ENCODE measurements around the gene FMN1. TPM values are rescaled to one million over a fixed set of nuclear protein-coding genes. Genes with fewer than 3 reads are reported as not detected.

Gene FMN1
- total and polyA plus RNA-seq, 2 experiments from 2014 or later, result 0.93 to 2.2 TPM

GRCh38 chr15:33163816-33164215 lies 30.7 kb downstream of the FMN1 start:
- no peak for DNase-seq
- 82 to 88% methylated on average over 3 of the region's 3 CpGs for WGBS, 2 experiments (ENCODE audit: low coverage in 1 of 2, low lambda C conversion rate in 2 of 2, missing lambda C conversion rate in 2 of 2)

GRCh38 chr15:33161209-33161608 lies 33.3 kb downstream of the FMN1 start:
- H3K9me3 ChIP-seq (ENCODE audit: low read depth), result no peaks in the 10 kb centered on the region
- H3K4me1 ChIP-seq (ENCODE audit: insufficient read depth), result no peaks in the 10 kb centered on the region
- in situ Hi-C loops (cut with MboI), result no loop called here
- no peak overlapping the region for H2AFZ ChIP-seq
- H3K4me2 ChIP-seq (ENCODE audit: unreplicated experiment), result no peak overlapping the region
- no peak overlapping the region for H3K27ac ChIP-seq
- H3K9me2 ChIP-seq (ENCODE audit: insufficient read depth), result no peaks in the 10 kb centered on the region
- H3K79me2 ChIP-seq (ENCODE audit: insufficient read depth), result no peaks in the 10 kb centered on the region
- no peaks in the 10 kb centered on the region for H3F3A ChIP-seq (ENCODE audit: insufficient read depth)
- WGBS, 2 experiments (ENCODE audit: low coverage in 1 of 2, low lambda C conversion rate in 2 of 2, missing lambda C conversion rate in 2 of 2), result 76 to 88% methylated on average over 3 of the region's 3 CpGs
- no peak overlapping the region for H3K9ac ChIP-seq
- TF ChIP-seq EZH2phosphoT487 (IDR thresholded peaks at IDR 0.05; ENCODE audit: insufficient read depth, low read depth) (no peak), EZH2 (IDR thresholded peaks at IDR 0.05; ENCODE audit: insufficient read depth, poor library complexity, severe bottlenecking) (no peak)
- H3K36me3 ChIP-seq (ENCODE audit: low read depth), result no peaks in the 10 kb centered on the region
- H3K4me3 ChIP-seq, result no peak overlapping the region
- H4K20me1 ChIP-seq (ENCODE audit: insufficient read depth), result no peaks in the 10 kb centered on the region
- DNase-seq, result no peak
- peaks cover 29% of the 10 kb centered on the region for H3K27me3 ChIP-seq (replicated peaks; ENCODE audit: insufficient read depth)

More at GRCh38 chr15:33163816-33164215, 30.7 kb downstream of the FMN1 start:
- no peak overlapping the region for H3K9ac ChIP-seq
- no peak overlapping the region for H3K4me2 ChIP-seq (ENCODE audit: unreplicated experiment)
- H3K79me2 ChIP-seq (ENCODE audit: insufficient read depth), result no peaks in the 10 kb centered on the region
- H3K27ac ChIP-seq, result no peak overlapping the region
- no peak overlapping the region for H3K4me3 ChIP-seq
- no peaks in the 10 kb centered on the region for H3F3A ChIP-seq (ENCODE audit: insufficient read depth)
- in situ Hi-C loops (cut with MboI), result no loop called here
- TF ChIP-seq EZH2 (IDR thresholded peaks at IDR 0.05; ENCODE audit: insufficient read depth, poor library complexity, severe bottlenecking) (no peak), EZH2phosphoT487 (IDR thresholded peaks at IDR 0.05; ENCODE audit: insufficient read depth, low read depth) (no peak)
- H3K4me1 ChIP-seq (ENCODE audit: insufficient read depth), result no peaks in the 10 kb centered on the region
- H3K27me3 ChIP-seq (replicated peaks; ENCODE audit: insufficient read depth), result peaks cover 34% of the 10 kb centered on the region
- H3K36me3 ChIP-seq (ENCODE audit: low read depth), result no peaks in the 10 kb centered on the region
- H3K9me3 ChIP-seq (ENCODE audit: low read depth), result no peaks in the 10 kb centered on the region
- H3K9me2 ChIP-seq (ENCODE audit: insufficient read depth), result no peaks in the 10 kb centered on the region
- H4K20me1 ChIP-seq (ENCODE audit: insufficient read depth), result no peaks in the 10 kb centered on the region
- H2AFZ ChIP-seq, result no peak overlapping the region

GRCh38 chr15:33160581-33161165 lies 33.8 kb downstream of the FMN1 start:
- Histone ChIP-seq H3K4me1 (ENCODE audit: insufficient read depth) (no peaks in the 10 kb centered on the region), H3K79me2 (ENCODE audit: insufficient read depth) (no peaks in the 10 kb centered on the region), H3K4me2 (ENCODE audit: unreplicated experiment) (no peak overlapping the region), H3K9me2 (ENCODE audit: insufficient read depth) (no peaks in the 10 kb centered on the region), H4K20me1 (ENCODE audit: insufficient read depth) (no peaks in the 10 kb centered on the region), H2AFZ (no peak overlapping the region), H3K4me3 (no peak overlapping the region), H3K27ac (no peak overlapping the region), H3F3A (ENCODE audit: insufficient read depth) (no peaks in the 10 kb centered on the region), H3K9ac (no peak overlapping the region), H3K27me3 (replicated peaks; ENCODE audit: insufficient read depth) (peaks cover 23% of the 10 kb centered on the region), H3K9me3 (ENCODE audit: low read depth) (no peaks in the 10 kb centered on the region), H3K36me3 (ENCODE audit: low read depth) (no peaks in the 10 kb centered on the region)
- DNase-seq, result peak; percentile 30
- in situ Hi-C loops (cut with MboI), result no loop called here
- no peak for TF ChIP-seq EZH2phosphoT487 (IDR thresholded peaks at IDR 0.05; ENCODE audit: insufficient read depth, low read depth)
- TF ChIP-seq EZH2 (IDR thresholded peaks at IDR 0.05; ENCODE audit: insufficient read depth, poor library complexity, severe bottlenecking), result no peak
- 13 to 18% methylated on average over 5 of the region's 5 CpGs for WGBS, 2 experiments (ENCODE audit: low coverage in 1 of 2, low lambda C conversion rate in 2 of 2, missing lambda C conversion rate in 2 of 2)

- Histone ChIP-seq H3K27ac (no peak overlapping the region), H4K20me1 (ENCODE audit: insufficient read depth) (no peaks in the 10 kb centered on the region), H3K36me3 (ENCODE audit: low read depth) (no peaks in the 10 kb centered on the region), H3K27me3 (replicated peaks; ENCODE audit: insufficient read depth) (peaks cover 19% of the 10 kb centered on the region), H3K9me2 (ENCODE audit: insufficient read depth) (no peaks in the 10 kb centered on the region), H2AFZ (no peak overlapping the region), H3K4me3 (no peak overlapping the region), H3F3A (ENCODE audit: insufficient read depth) (no peaks in the 10 kb centered on the region), H3K4me2 (ENCODE audit: unreplicated experiment) (no peak overlapping the region), H3K9me3 (ENCODE audit: low read depth) (no peaks in the 10 kb centered on the region), H3K9ac (no peak overlapping the region), H3K4me1 (ENCODE audit: insufficient read depth) (no peaks in the 10 kb centered on the region), H3K79me2 (ENCODE audit: insufficient read depth) (no peaks in the 10 kb centered on the region)
- DNase-seq, result no peak
- WGBS, 2 experiments (ENCODE audit: low coverage in 1 of 2, low lambda C conversion rate in 2 of 2, missing lambda C conversion rate in 2 of 2), result 53 to 62% methylated on average over 3 of the region's 3 CpGs
- in situ Hi-C loops (cut with MboI), result no loop called here
- TF ChIP-seq EZH2 (IDR thresholded peaks at IDR 0.05; ENCODE audit: insufficient read depth, poor library complexity, severe bottlenecking), result no peak
- TF ChIP-seq EZH2phosphoT487 (IDR thresholded peaks at IDR 0.05; ENCODE audit: insufficient read depth, low read depth), result no peak
Measured at GRCh38 chr15:33159726-33160453, 34.6 kb downstream of the FMN1 start.
